HepG2 (cell line): ENCODE data around the gene SASH1. TPM values are rescaled to one million over a fixed set of nuclear protein-coding genes. Genes with fewer than 3 reads are reported as not detected.

ENCODE experiments used
- ATAC-seq: fragments of 200-7000 bp; cut with Tn5 transposase; 3 replicates; pipeline ENCODE4 v1.9.1; 2020; ENCODE audit warnings: mild to moderate bottlenecking, moderate library complexity
- BruUV-seq: library from RNA; stranded (reverse); fragments of 400-500 nt; replicated peaks from 2 replicates; lab custom pipeline; 2021; lab: Mats Ljungman, UMichigan
- CTCF ChIA-PET: fragments of 300-600 bp; formaldehyde crosslinking; extraction: SDS; loops from one replicate; lab custom pipeline; 2021; ENCODE audit warnings: low total read pairs, inconsistent platforms, low intra/inter-chr PET ratio; lab: Yijun Ruan, JAX
- POLR2A ChIA-PET: fragments of 350-600 bp; sonication (Branson Sonifier 250); formaldehyde crosslinking; loops from one replicate; lab custom pipeline; 2020; ENCODE audit warnings: antibody characterized with exemption, inconsistent platforms; lab: Yijun Ruan, JAX
- DNase-seq: peaks from one replicate; pipeline ENCODE4 v3.0.0-alpha.2; 2015; ENCODE audit warnings: low spot score
- FAIRE-seq: peaks from 3 replicates; lab custom pipeline; 2011; peaks lifted over from hg19 to GRCh38; lab: Jason Lieb, UNC
- H2AFZ ChIP-seq: one replicate; pipeline ENCODE4 v1.6.1; 2011; ENCODE audit warnings: low read length, inconsistent platforms
- H3K27ac ChIP-seq: fragments of 300-600 bp; 3 replicates; pipeline ENCODE4 v1.8.0; 2011; ENCODE audit warnings: mixed run types, mild to moderate bottlenecking, mixed read lengths, low read length, inconsistent platforms; ENCODE audit not compliant: insufficient read depth; ENCODE audit errors: extremely low read length
- H3K27me3 ChIP-seq, 2 experiments: fragments of 200-600 bp in 1 of 2; 2 replicates in 1 of 2; 3 replicates in 1 of 2; pipeline versions ENCODE4 v1.6.0 to v1.8.0; 2011; ENCODE audit warnings: low read length in 2 of 2, mild to moderate bottlenecking in 2 of 2, moderate library complexity in 2 of 2, inconsistent platforms in 1 of 2; ENCODE audit not compliant: insufficient read depth in 2 of 2, control insufficient read depth in 1 of 2
- H3K36me3 ChIP-seq, 2 experiments: fragments of 200-600 bp in 1 of 2; replicated peaks in 1 of 2; 2 replicates in 1 of 2; 3 replicates in 1 of 2; pipeline versions ENCODE4 v1.5.1 to v1.8.0; 2011; ENCODE audit warnings: low read length in 2 of 2, inconsistent platforms in 1 of 2; ENCODE audit not compliant: insufficient read depth in 2 of 2, control insufficient read depth in 1 of 2
- H3K4me1 ChIP-seq: 2 replicates; pipeline ENCODE4 v1.5.1; 2012; ENCODE audit warnings: low read length, inconsistent platforms; ENCODE audit not compliant: insufficient read depth
- H3K4me2 ChIP-seq: 2 replicates; pipeline ENCODE4 v1.6.0; 2011; ENCODE audit warnings: low read depth, low read length, inconsistent platforms
- H3K4me3 ChIP-seq, 3 experiments: fragments of 200-600 bp in 1 of 3; sonication (generic), shearing (Covaris generic) in 1 of 3; replicated peaks in 1 of 3; 2 replicates each; pipeline ENCODE4 v1.5.1; 2011 to 2016; ENCODE audit warnings: low read length in 3 of 3, inconsistent platforms in 2 of 3, low read depth in 2 of 3, mild to moderate bottlenecking in 2 of 3, control low read depth in 1 of 3, mixed read lengths in 1 of 3; ENCODE audit not compliant: insufficient read depth in 1 of 3
- H3K79me2 ChIP-seq: one replicate; pipeline ENCODE4 v1.6.1; 2011; ENCODE audit warnings: low read length, inconsistent platforms; ENCODE audit not compliant: insufficient read depth
- H3K9ac ChIP-seq: 2 replicates; pipeline ENCODE4 v1.6.0; 2011; ENCODE audit warnings: mild to moderate bottlenecking, low read depth, low read length, inconsistent platforms; ENCODE audit not compliant: insufficient read depth
- H3K9me3 ChIP-seq: 2 replicates; pipeline ENCODE4 v1.5.1; 2012; ENCODE audit warnings: mild to moderate bottlenecking, low read length
- H4K20me1 ChIP-seq: 2 replicates; pipeline ENCODE4 v1.6.0; 2011; ENCODE audit warnings: inconsistent platforms, mild to moderate bottlenecking, low read length, moderate library complexity; ENCODE audit not compliant: insufficient read depth
- RCOR2 ChIP-seq: IDR thresholded peaks from 2 replicates; pipeline ENCODE4 v1.6.1; 2016; ENCODE audit warnings: missing biosample characterization, missing genetic modification reagents
- SP5 ChIP-seq: IDR thresholded peaks from 2 replicates; pipeline ENCODE4 v1.6.1; 2016; ENCODE audit warnings: low read depth, borderline replicate concordance
- TOE1 ChIP-seq: sonication (generic); formaldehyde crosslinking; IDR thresholded peaks from 2 replicates; pipeline ENCODE4 v1.4.0; 2020; ENCODE audit warnings: mild to moderate bottlenecking, missing genetic modification reagents
- ZKSCAN8 ChIP-seq: IDR thresholded peaks from 2 replicates; pipeline ENCODE4 v1.6.1; 2016; ENCODE audit warnings: borderline replicate concordance, missing genetic modification reagents, missing compliant biosample characterization
- ZNF839 ChIP-seq: sonication (generic); formaldehyde crosslinking; IDR thresholded peaks from 2 replicates; pipeline ENCODE4 v1.4.0; 2020; ENCODE audit warnings: missing genetic modification reagents, mild to moderate bottlenecking, borderline replicate concordance
- ZSCAN22 ChIP-seq: sonication (generic); formaldehyde crosslinking; IDR thresholded peaks from 2 replicates; pipeline ENCODE4 v1.4.0; 2020; ENCODE audit warnings: mild to moderate bottlenecking, missing genetic modification reagents
- WGBS: methylation state at CpG from one replicate; pipeline ENCODE4 v1.1.6; 2017; ENCODE audit warnings: low lambda C conversion rate; 5-methylcytosine and 5-hydroxymethylcytosine counted together
- in situ Hi-C: cut with HindIII; loops from 2 replicates; pipeline ENCODE4 v1.10.0; 2017; ENCODE audit warnings: low pct_unique_long_range_greater_than_20kb; ENCODE audit not compliant: extremely low pct_ligation_motif_present
- intact Hi-C: fragments of 100-400 bp; cut with micrococcal nuclease; formaldehyde crosslinking; loops from one replicate; pipeline ENCODE4 v1.10.0; 2022; ENCODE audit not compliant: unreplicated experiment
- polyA plus RNA-seq, 8 experiments: library from polyadenylated mRNA; depleted of rRNA in 3 of 8; stranded (reverse) in 7 of 8; unstranded in 1 of 8; fragments of >200 nt; fragmentation: Illumina TruSeq in 4 of 8; extraction: Trizol in 4 of 8; gene quantifications; 2 replicates each; pipeline versions ENCODE4 v1.2.1 to v1.2.3, GENCODE V29; 2011 to 2016; ENCODE audit warnings: low read depth in 4 of 8, missing spikeins in 1 of 8, mixed read lengths in 1 of 8; ENCODE audit not compliant: insufficient read depth in 1 of 8
- total RNA-seq, 5 experiments: library from RNA; depleted of rRNA; stranded (reverse); fragments of >200 nt; fragmentation: Illumina TruSeq; extraction: Trizol; gene quantifications; 2 replicates each; pipeline ENCODE4 v1.2.3, GENCODE V29; 2016; ENCODE audit warnings: low read depth in 1 of 5
- TF ChIP-seq, protein P1 (sequence below), 2 experiments: sonication (generic) in 1 of 2; formaldehyde crosslinking in 1 of 2; IDR thresholded peaks; 2 replicates each; pipeline versions ENCODE4 v1.5.1 to v1.6.1; 2011 to 2020; ENCODE audit warnings: borderline replicate concordance in 1 of 2, low read depth in 1 of 2, low read length in 1 of 2, mild to moderate bottlenecking in 1 of 2, missing genetic modification reagents in 1 of 2, moderate library complexity in 1 of 2
- TF ChIP-seq, protein P2 (sequence below): sonication (generic); formaldehyde crosslinking; IDR thresholded peaks from 2 replicates; pipeline ENCODE4 v1.5.0; 2020; ENCODE audit warnings: missing genetic modification reagents

SASH1 gene
- total and polyA plus RNA-seq, 2 of the 13 experiments (the other 11 are each of a cell fraction or from before 2014, with no cell fraction given): 7.5 to 8.2 TPM

DNA sequence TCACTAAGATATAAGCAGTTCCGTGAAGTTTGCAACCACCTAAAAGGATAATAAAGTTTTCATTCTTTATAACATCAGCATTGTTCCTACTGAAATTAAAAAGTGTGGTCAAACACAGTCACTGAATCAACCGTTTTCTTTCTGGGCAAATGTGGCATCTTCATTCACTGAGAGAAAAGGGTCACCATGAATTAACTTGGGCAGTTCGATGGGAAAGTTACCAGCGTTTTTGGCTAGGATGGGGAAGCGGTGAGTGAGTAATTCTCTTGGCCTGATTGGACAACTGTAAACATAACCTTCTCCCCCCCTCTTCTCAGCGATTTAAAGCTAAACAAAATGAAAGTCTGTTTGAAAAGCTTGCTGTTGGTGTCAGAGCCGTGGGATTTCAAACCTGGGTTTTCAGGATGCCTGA, 181.8 kb downstream of the SASH1 start (continued):
- TF ChIP-seq, protein P1, sequence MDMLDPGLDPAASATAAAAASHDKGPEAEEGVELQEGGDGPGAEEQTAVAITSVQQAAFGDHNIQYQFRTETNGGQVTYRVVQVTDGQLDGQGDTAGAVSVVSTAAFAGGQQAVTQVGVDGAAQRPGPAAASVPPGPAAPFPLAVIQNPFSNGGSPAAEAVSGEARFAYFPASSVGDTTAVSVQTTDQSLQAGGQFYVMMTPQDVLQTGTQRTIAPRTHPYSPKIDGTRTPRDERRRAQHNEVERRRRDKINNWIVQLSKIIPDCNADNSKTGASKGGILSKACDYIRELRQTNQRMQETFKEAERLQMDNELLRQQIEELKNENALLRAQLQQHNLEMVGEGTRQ (IDR thresholded peaks at IDR 0.05; ENCODE audit: low read depth, low read length): no peak
- TF ChIP-seq, protein P1 (CRISPR knock-in tag; IDR thresholded peaks at IDR 0.05; ENCODE audit: borderline replicate concordance): no peak
- no peak for TF ChIP-seq TOE1 (CRISPR knock-in tag)
- TF ChIP-seq, protein P2, sequence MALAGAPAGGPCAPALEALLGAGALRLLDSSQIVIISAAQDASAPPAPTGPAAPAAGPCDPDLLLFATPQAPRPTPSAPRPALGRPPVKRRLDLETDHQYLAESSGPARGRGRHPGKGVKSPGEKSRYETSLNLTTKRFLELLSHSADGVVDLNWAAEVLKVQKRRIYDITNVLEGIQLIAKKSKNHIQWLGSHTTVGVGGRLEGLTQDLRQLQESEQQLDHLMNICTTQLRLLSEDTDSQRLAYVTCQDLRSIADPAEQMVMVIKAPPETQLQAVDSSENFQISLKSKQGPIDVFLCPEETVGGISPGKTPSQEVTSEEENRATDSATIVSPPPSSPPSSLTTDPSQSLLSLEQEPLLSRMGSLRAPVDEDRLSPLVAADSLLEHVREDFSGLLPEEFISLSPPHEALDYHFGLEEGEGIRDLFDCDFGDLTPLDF (CRISPR knock-in tag): no peak

DNA sequence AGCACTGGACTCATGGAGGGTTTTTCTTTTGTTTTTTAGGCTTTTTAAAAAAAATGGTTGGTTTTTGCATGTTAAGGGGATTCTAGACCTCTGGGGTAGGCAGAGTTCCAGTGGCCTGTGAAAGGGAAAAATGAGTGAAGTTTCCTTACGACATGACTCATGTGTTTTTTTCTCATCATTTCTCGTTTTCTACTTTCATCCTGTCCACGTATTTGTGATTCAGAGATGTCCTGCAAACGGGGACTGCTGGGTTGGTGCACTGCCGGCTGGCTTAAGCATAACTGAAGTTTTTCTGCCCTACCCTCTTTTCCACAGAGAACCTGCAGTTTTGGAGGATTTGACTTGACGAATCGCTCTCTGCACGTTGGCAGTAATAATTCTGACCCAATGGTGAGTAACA, 182.3 kb downstream of the SASH1 start:
- intact Hi-C loops: no loop called here
- H3K79me2 ChIP-seq: no peaks in the 10 kb centered on the region
- ATAC-seq (no peak), DNase-seq (no peak), FAIRE-seq (no peak)
- H4K20me1 ChIP-seq: no peaks in the 10 kb centered on the region
- WGBS: 93% methylated on average over 8 of the region's 8 CpGs
- no peak overlapping the region for H3K4me3 ChIP-seq
- TF ChIP-seq SP5 (CRISPR knock-in tag): no peak
- no peak for TF ChIP-seq ZSCAN22 (CRISPR knock-in tag)
- TF ChIP-seq RCOR2 (CRISPR knock-in tag): no peak
- TF ChIP-seq ZNF839 (CRISPR knock-in tag): no peak
- TF ChIP-seq ZKSCAN8 (CRISPR knock-in tag): no peak
- no TSS peak for BruUV-seq
- H2AFZ ChIP-seq: no peak overlapping the region
- no peaks in the 10 kb centered on the region for H3K4me1 ChIP-seq
- ChIA-PET POLR2A (no interaction called here), CTCF (no interaction called here)
- no peak overlapping the region for H3K4me2 ChIP-seq
- in situ Hi-C loops: no loop called here
- H3K27ac ChIP-seq: no peak overlapping the region
- H3K36me3 ChIP-seq: peaks cover 4 to 34% of the 10 kb centered on the region in 2 experiments; a peak in 3 of 5 replicates
- no peaks in the 10 kb centered on the region for H3K9me3 ChIP-seq
- no peaks in the 10 kb centered on the region for H3K27me3 ChIP-seq
- H3K9ac ChIP-seq: no peak overlapping the region
